ENCODE results near the gene ACAP1.

DNA sequence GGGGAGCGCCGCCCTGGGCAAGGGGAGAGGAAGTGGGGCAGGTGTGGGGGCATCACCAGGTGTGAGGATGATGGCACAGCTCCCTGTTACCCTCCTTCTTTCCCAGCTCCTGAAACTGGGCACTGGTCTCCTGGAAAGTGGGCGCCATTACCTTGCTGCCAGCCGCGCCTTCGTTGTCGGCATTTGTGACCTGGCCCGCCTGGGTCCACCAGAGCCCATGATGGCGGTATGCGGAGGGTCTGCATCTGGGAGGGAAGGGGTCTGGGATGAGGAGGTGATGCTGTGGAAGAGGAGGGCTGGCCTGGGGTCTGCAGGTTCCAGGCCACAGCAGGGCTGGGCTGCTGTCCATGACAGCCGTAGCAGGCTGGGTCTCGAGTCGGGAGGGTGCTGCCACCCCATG, 5.5 kb downstream of the ACAP1 start:
- TF ChIP-seq, protein P1, sequence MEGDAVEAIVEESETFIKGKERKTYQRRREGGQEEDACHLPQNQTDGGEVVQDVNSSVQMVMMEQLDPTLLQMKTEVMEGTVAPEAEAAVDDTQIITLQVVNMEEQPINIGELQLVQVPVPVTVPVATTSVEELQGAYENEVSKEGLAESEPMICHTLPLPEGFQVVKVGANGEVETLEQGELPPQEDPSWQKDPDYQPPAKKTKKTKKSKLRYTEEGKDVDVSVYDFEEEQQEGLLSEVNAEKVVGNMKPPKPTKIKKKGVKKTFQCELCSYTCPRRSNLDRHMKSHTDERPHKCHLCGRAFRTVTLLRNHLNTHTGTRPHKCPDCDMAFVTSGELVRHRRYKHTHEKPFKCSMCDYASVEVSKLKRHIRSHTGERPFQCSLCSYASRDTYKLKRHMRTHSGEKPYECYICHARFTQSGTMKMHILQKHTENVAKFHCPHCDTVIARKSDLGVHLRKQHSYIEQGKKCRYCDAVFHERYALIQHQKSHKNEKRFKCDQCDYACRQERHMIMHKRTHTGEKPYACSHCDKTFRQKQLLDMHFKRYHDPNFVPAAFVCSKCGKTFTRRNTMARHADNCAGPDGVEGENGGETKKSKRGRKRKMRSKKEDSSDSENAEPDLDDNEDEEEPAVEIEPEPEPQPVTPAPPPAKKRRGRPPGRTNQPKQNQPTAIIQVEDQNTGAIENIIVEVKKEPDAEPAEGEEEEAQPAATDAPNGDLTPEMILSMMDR (IDR thresholded peaks at IDR 0.05): no peak
- TF ChIP-seq POLR2A (IDR thresholded peaks at IDR 0.05): no peak
- no peak for TF ChIP-seq EP300 (IDR thresholded peaks at IDR 0.05)
- no peak for TF ChIP-seq POLR2AphosphoS5 (IDR thresholded peaks at IDR 0.05)
